Osteoblast (primary cell): ENCODE measurements around the gene HSF5. TPM values are rescaled to one million over a fixed set of nuclear protein-coding genes. Genes with fewer than 3 reads are reported as not detected.

Experiments
- DNase-seq: peaks from one replicate; pipeline ENCODE4 v3.0.0; 2011; ENCODE audit warnings: low spot score, mixed read lengths; ENCODE audit not compliant: insufficient read length; ENCODE audit errors: missing footprints
- H2AFZ ChIP-seq: 2 replicates; pipeline ENCODE4 v1.6.0; 2011; ENCODE audit warnings: mild to moderate bottlenecking, low read length
- H3K27ac ChIP-seq: 2 replicates; pipeline ENCODE4 v1.5.1; 2011; ENCODE audit warnings: mild to moderate bottlenecking, low read depth, low read length, moderate library complexity
- H3K27me3 ChIP-seq: 2 replicates; pipeline ENCODE4 v1.6.0; 2012; ENCODE audit warnings: mild to moderate bottlenecking, control low read depth, inconsistent platforms, low read length, moderate library complexity; ENCODE audit not compliant: insufficient read depth
- H3K36me3 ChIP-seq: 2 replicates; pipeline ENCODE4 v1.5.1; 2011; ENCODE audit warnings: mild to moderate bottlenecking, low read length, control low read depth, moderate library complexity; ENCODE audit not compliant: insufficient read depth
- H3K4me1 ChIP-seq: 2 replicates; pipeline ENCODE4 v1.5.1; 2011; ENCODE audit warnings: mild to moderate bottlenecking, low read length, control low read depth, moderate library complexity; ENCODE audit not compliant: insufficient read depth
- H3K4me2 ChIP-seq: 2 replicates; pipeline ENCODE4 v1.6.0; 2011; ENCODE audit warnings: mild to moderate bottlenecking, low read length; ENCODE audit not compliant: insufficient read depth
- H3K4me3 ChIP-seq: fragments of 200-600 bp; sonication (generic); 3 replicates; pipeline ENCODE4 v1.5.1; 2012; ENCODE audit warnings: mild to moderate bottlenecking, low read length, inconsistent platforms; ENCODE audit not compliant: insufficient read depth
- H3K79me2 ChIP-seq: 2 replicates; pipeline ENCODE4 v1.6.0; 2012; ENCODE audit warnings: mild to moderate bottlenecking, low read length, control low read depth, inconsistent platforms; ENCODE audit not compliant: insufficient read depth
- H3K9me3 ChIP-seq: 2 replicates; pipeline ENCODE4 v1.5.1; 2011; ENCODE audit warnings: low read depth, low read length, control low read depth
- H4K20me1 ChIP-seq: 2 replicates; pipeline ENCODE4 v1.6.0; 2012; ENCODE audit warnings: mild to moderate bottlenecking, low read length, control low read depth; ENCODE audit not compliant: insufficient read depth
- CTCF ChIP-seq: IDR thresholded peaks from 2 replicates; pipeline ENCODE4 v1.5.1; 2011; ENCODE audit warnings: mild to moderate bottlenecking, low read depth, low read length, moderate library complexity; ENCODE audit errors: extremely low read depth
- total RNA-seq: library from RNA; depleted of rRNA; stranded (reverse); fragments of >200 nt; gene quantifications from 2 replicates; pipeline ENCODE4 v1.2.3, GENCODE V29; 2012

Gene HSF5
- total RNA-seq, 1 donor = under 0.01 TPM

DNA sequence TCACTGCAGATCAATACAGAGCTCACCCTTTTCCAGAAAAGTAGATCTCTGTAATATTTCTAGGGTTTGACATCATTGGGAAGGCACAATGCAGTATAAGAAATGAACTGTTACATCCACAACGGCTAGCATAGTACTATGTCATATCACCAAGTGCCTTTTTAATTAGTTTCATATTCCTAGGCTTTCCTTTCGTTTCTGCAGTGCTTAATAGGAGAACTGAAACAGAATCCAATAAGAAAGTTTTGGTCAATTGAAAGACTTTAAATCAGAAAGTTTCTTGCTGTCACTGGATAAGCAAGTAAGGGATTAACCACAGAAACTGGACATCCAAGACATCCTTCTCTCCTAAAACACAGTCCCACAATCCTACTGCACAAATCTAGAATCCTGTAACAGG is 67.4 kb downstream of the HSF5 start:
- H3K27me3 ChIP-seq = peaks cover 21% of the 10 kb centered on the region
- TF ChIP-seq CTCF = no peak

GRCh38 chr17:58417300-58418092 is 70.7 kb downstream of the HSF5 start, which contains the start of gene RNF43:
Gene RNF43 (minus strand): TSS chr17:58417534. CDS start chr17:58415577, 1,957 bp downstream.
- H3K4me3 ChIP-seq = peak within 1 kb of the TSS; percentile 66
- no peaks in the 10 kb centered on the region for H4K20me1 ChIP-seq
- peaks cover 3% of the 10 kb centered on the region for H3K4me1 ChIP-seq
- no peaks in the 10 kb centered on the region for H3K79me2 ChIP-seq
- H3K4me2 ChIP-seq = peak within 1 kb of the TSS; percentile 89
- peak; percentile 72 for TF ChIP-seq CTCF
- no peaks in the 10 kb centered on the region for H3K36me3 ChIP-seq
- H3K27ac ChIP-seq = no peak within 1 kb of the TSS
- H2AFZ ChIP-seq = peak within 1 kb of the TSS; percentile 89
- peak; percentile 94 for DNase-seq
- peaks cover 29% of the 10 kb centered on the region for H3K27me3 ChIP-seq
- H3K9me3 ChIP-seq = no peaks in the 10 kb centered on the region

More for the DNA sequence above, 67.4 kb downstream of the HSF5 start:
- no peak for DNase-seq
- Histone ChIP-seq H3K4me1 (peaks cover 3% of the 10 kb centered on the region), H2AFZ (no peak overlapping the region), H3K4me2 (no peak overlapping the region), H3K4me3 (no peak overlapping the region), H3K9me3 (no peaks in the 10 kb centered on the region), H4K20me1 (no peaks in the 10 kb centered on the region), H3K36me3 (no peaks in the 10 kb centered on the region), H3K27ac (no peak overlapping the region), H3K79me2 (no peaks in the 10 kb centered on the region)

- no peak overlapping the region for H3K27ac ChIP-seq
- no peaks in the 10 kb centered on the region for H3K36me3 ChIP-seq
- H3K4me2 ChIP-seq = peak overlapping the region; percentile 89
- H3K79me2 ChIP-seq = no peaks in the 10 kb centered on the region
- H2AFZ ChIP-seq = no peak overlapping the region
- peaks cover 3% of the 10 kb centered on the region for H3K4me1 ChIP-seq
- no peaks in the 10 kb centered on the region for H3K9me3 ChIP-seq
- H3K4me3 ChIP-seq = no peak overlapping the region
- TF ChIP-seq CTCF = no peak
- peaks cover 24% of the 10 kb centered on the region for H3K27me3 ChIP-seq
- DNase-seq = no peak
- H4K20me1 ChIP-seq = no peaks in the 10 kb centered on the region
Observed at GRCh38 chr17:58416937-58417299, 71.3 kb downstream of the HSF5 start.

- H3K4me1 ChIP-seq = peaks cover 3% of the 10 kb centered on the region
- H3K9me3 ChIP-seq = no peaks in the 10 kb centered on the region
- H3K4me2 ChIP-seq = no peak overlapping the region
- H3K4me3 ChIP-seq = no peak overlapping the region
- H3K79me2 ChIP-seq = no peaks in the 10 kb centered on the region
- H2AFZ ChIP-seq = no peak overlapping the region
- peaks cover 27% of the 10 kb centered on the region for H3K27me3 ChIP-seq
- no peak for TF ChIP-seq CTCF
- no peaks in the 10 kb centered on the region for H4K20me1 ChIP-seq
- no peak for DNase-seq
- H3K27ac ChIP-seq = no peak overlapping the region
- no peaks in the 10 kb centered on the region for H3K36me3 ChIP-seq
Observed at GRCh38 chr17:58416396-58416795, 71.8 kb downstream of the HSF5 start.
